Kasumi-1 (cell line): ENCODE results near the gene WAS.
"Not testable (repeated sequence)": the region's sequence is repeated elsewhere in the genome, so short reads cannot be mapped to it uniquely, and the experiment has no call there.

Experiments
- DNase-seq, 2 experiments: peaks; one replicate each; lab custom pipeline; 2025; lab: John Stamatoyannopoulos, UW

The WAS gene

GRCh38 chrX:48683411-48683982 lies at the start of gene WAS:
Gene WAS (plus strand): TSS chrX:48683799. CDS start chrX:48683854, 55 bp downstream.
- peak; percentile 79 for DNase-seq

- DNase-seq, result no peak
Observed at GRCh38 chrX:48636301-48636700, 47.3 kb upstream of the WAS start.

GRCh38 chrX:48636776-48637175 lies 46.8 kb upstream of the WAS start:
- DNase-seq, result no peak

DNA sequence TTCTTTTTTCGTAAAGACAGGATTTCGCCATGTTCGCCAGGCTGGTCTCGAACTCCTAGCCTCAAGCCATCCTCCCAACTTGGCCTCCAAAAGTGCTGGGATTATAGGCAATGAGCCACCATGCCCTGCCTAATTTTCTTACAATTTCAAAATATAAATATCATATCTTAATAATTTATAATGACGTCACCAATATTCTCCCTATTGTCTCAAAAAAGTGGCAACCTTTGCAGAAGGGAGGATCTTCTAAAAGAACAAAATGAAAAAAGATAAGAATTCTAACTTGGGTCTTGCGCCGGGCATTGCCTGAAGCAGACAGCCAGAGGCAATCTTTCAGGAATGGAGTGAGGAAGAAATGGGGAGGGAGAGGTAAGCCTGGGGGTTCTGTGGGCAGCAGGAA lies 37.9 kb upstream of the WAS start:
- DNase-seq, result no peak

GRCh38 chrX:48648336-48648751 lies 35.3 kb upstream of the WAS start:
- peak; percentile 60 to 70 for DNase-seq

DNA sequence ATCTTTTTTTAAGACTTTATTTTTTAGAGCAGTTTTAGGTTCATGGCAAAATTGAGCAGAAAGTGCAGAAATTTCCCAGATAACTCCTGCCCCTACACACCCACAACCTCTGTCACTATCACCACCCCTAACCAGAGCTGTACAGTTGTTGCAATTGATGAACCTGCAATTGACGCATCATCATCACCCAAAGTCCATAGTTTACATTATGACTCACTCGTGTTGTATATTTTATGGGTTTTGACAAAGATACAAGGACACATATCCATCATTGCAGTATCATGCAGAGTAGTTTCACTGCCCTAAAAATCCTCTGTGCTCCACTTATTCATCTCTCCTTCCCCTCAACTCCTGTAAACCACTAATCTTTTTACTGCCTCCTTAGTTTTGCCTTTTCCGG lies 34.5 kb upstream of the WAS start:
- no peak for DNase-seq

DNA sequence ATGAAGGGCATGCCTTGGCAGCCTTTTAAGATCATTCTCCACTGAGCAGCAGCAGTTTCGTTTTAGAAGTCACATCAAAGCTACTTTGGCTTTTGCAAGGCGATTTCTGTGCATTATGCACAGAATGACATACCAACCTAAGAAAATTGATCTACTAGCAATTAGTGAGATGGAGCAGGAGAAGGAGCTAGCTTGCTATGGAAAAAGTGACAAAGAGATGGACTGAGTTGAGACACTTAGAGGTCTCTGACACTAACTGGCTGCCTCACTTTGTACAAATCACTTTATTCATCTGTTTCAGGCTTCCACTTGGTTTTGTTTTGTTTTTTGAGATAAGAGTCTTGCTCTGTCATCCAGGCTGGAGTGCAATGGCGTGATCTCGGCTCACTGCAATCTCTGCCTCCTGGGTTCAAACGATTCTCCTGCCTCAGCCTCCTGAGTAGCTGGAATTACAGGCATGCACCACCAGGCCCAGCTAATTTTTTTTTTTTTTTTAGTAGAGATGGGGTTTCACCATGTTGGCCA lies 31.5 kb upstream of the WAS start:
- DNase-seq, result not testable (repeated sequence)

DNA sequence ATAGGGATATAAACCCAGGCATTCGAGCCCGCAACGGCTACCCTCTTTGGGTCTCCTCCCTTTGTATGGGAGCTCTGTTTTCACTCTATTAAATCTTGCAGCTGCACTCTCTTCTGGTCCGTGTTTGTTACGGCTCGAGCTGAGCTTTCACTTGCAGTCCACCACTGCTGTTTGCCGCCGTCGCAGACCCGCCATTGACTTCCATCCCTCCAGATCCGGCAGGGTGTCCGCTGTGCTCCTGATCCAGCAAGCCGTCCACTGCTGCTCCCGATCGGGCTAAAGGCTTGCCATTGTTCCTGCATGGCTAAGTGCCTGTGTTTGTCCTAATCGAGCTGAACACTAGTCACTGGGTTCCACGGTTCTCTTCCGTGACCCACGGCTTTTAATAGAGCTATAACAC lies 28.9 kb upstream of the WAS start:
- DNase-seq, result not testable (repeated sequence)

- not testable (repeated sequence) for DNase-seq
Observed at GRCh38 chrX:48659686-48660085, 23.9 kb upstream of the WAS start.

GRCh38 chrX:48663241-48663640 lies 20.4 kb upstream of the WAS start:
- DNase-seq, result no peak

GRCh38 chrX:48664156-48664555 lies 19.4 kb upstream of the WAS start:
- no peak for DNase-seq

- DNase-seq, result no peak
Observed at GRCh38 chrX:48665991-48666390, 17.6 kb upstream of the WAS start.

- no peak for DNase-seq
Observed at GRCh38 chrX:48666649-48667048, 16.9 kb upstream of the WAS start.

- DNase-seq, result peak in 1 of 2 experiments; percentile 3
Observed at GRCh38 chrX:48667509-48667908, 16.1 kb upstream of the WAS start.

- not testable (repeated sequence) for DNase-seq
Observed at GRCh38 chrX:48668187-48668586, 15.4 kb upstream of the WAS start.

GRCh38 chrX:48676106-48676892 lies 7.3 kb upstream of the WAS start:
- peak; percentile 71 to 78 for DNase-seq

- DNase-seq, result no peak
Observed at GRCh38 chrX:48676893-48677270, 6.7 kb upstream of the WAS start.

GRCh38 chrX:48677516-48677915 lies 6.1 kb upstream of the WAS start:
- no peak for DNase-seq

DNA sequence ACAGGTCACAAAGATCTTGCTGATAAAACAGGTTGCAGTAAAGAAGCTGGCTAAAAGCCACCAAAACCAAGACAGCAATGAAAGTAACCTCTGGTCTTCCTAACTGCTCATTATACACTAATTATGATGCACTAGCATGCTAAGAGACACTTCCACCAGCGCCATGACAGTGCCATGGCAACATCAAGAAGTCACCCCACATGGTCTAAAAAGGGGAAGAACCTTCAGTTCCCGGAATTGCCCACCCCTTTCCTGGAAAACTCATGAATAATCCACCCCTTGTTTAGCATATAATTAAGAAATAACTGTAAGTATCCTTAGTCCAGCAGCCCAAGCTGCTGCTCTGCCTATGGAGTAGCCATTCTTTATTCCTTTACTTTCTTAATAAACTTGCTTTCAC lies 3.1 kb upstream of the WAS start:
- DNase-seq, result peak; percentile 11 to 22

- not testable (repeated sequence) for DNase-seq
Observed at GRCh38 chrX:48680925-48681324, 2.7 kb upstream of the WAS start.

DNA sequence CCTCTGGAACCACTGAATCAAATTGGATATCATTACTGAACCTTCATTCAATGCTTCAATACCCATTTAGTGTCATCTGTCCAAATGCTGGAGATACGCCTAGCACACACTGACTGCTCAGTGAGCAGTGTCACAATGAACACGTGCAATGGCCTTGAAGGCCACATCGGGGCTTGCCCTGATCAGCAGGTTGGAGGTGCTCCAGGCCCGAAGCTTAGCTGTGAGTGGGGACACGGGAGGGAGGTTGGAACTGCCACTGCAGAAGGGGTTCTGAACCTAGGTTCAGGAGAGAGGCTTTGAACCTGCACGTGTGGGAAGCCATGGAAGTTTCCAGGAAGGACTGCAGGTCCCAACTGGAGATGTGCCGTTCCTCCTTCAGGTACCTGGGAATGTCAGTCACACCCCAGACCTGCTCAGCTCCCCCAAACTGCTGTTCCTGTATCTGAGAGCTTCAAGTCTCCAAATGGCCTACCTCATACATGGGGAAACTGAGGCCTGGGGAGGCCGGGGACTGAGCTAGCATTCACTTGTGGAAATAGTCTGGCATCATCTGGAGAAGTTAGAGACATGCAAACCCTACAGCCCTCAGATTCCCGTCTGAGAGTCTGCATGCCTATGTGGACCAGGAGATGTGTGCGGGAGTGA lies 1.9 kb upstream of the WAS start:
- no peak for DNase-seq

- not testable (repeated sequence) for DNase-seq
Observed at GRCh38 chrX:48682795-48683194, 804 bp upstream of the WAS start.

DNA sequence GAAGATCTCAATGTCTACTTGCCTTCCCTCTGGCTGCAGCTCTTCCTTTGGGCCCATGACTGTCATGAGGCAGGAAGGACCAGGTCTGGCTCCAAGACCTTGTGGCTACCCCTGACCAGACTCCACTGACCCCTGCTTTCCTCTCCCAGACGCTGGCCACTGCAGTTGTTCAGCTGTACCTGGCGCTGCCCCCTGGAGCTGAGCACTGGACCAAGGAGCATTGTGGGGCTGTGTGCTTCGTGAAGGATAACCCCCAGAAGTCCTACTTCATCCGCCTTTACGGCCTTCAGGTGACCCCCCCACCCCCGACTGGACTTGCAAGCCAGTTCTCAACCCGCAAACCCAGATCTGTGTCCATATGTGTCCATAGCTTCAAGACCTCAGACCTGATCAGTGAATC lies 535 bp downstream of the WAS start:
- no peak for DNase-seq
